Activated naive CD8-positive, alpha-beta T cell (primary cell): ENCODE measurements around the gene KLHDC10.
"Not testable (repeated sequence)": the region's sequence is repeated elsewhere in the genome, so short reads cannot be mapped to it uniquely, and the experiment has no call there.

Experiments
- H3K27ac Mint-ChIP-seq: one replicate; pipeline ENCODE4 v1.8.0; 2021; ENCODE audit warnings: mixed read lengths
- H3K27me3 Mint-ChIP-seq: one replicate; pipeline ENCODE4 v1.8.0; 2021; ENCODE audit warnings: mixed read lengths
- H3K36me3 Mint-ChIP-seq: one replicate; pipeline ENCODE4 v1.8.0; 2021; ENCODE audit warnings: mixed read lengths
- H3K4me1 Mint-ChIP-seq: one replicate; pipeline ENCODE4 v1.8.0; 2021; ENCODE audit warnings: low read depth, mixed read lengths
- H3K4me3 Mint-ChIP-seq: one replicate; pipeline ENCODE4 v1.8.0; 2021; ENCODE audit warnings: mild to moderate bottlenecking, mixed read lengths
- H3K9me3 Mint-ChIP-seq: one replicate; pipeline ENCODE4 v1.8.0; 2021; ENCODE audit warnings: low read depth, mixed read lengths

Gene KLHDC10

GRCh38 chr7:130139193-130139960 lies 69.0 kb downstream of the KLHDC10 start:
- Mint-ChIP-seq H3K36me3 (peaks cover 18% of the 10 kb centered on the region), H3K27me3 (no peaks in the 10 kb centered on the region), H3K27ac (peak overlapping the region; percentile 34), H3K4me1 (peaks cover 25% of the 10 kb centered on the region), H3K4me3 (peak overlapping the region; percentile 63), H3K9me3 (no peaks in the 10 kb centered on the region)

GRCh38 chr7:130140551-130141160 lies 70.3 kb downstream of the KLHDC10 start:
- peaks cover 14% of the 10 kb centered on the region for H3K36me3 Mint-ChIP-seq
- H3K27ac Mint-ChIP-seq = peak overlapping the region; percentile 46
- H3K27me3 Mint-ChIP-seq = no peaks in the 10 kb centered on the region
- peak overlapping the region; percentile 76 for H3K4me3 Mint-ChIP-seq
- H3K4me1 Mint-ChIP-seq = peaks cover 21% of the 10 kb centered on the region
- no peaks in the 10 kb centered on the region for H3K9me3 Mint-ChIP-seq

- Mint-ChIP-seq H3K9me3 (no peaks in the 10 kb centered on the region), H3K4me3 (peak overlapping the region; percentile 76), H3K27me3 (no peaks in the 10 kb centered on the region), H3K27ac (peak overlapping the region; percentile 46), H3K36me3 (peaks cover 9% of the 10 kb centered on the region), H3K4me1 (peaks cover 15% of the 10 kb centered on the region)
These were observed 71.0 kb downstream of the KLHDC10 start for GRCh38 chr7:130141161-130141883.

- Mint-ChIP-seq H3K27me3 (no peaks in the 10 kb centered on the region), H3K4me3 (peak overlapping the region; percentile 76), H3K4me1 (peaks cover 14% of the 10 kb centered on the region), H3K27ac (peak overlapping the region; percentile 41), H3K36me3 (peaks cover 7% of the 10 kb centered on the region), H3K9me3 (no peaks in the 10 kb centered on the region)
These were observed 71.7 kb downstream of the KLHDC10 start for GRCh38 chr7:130141884-130142653.

- Mint-ChIP-seq H3K27me3 (no peaks in the 10 kb centered on the region), H3K4me3 (peak overlapping the region; percentile 25), H3K27ac (no peak overlapping the region), H3K36me3 (peaks cover 5% of the 10 kb centered on the region), H3K4me1 (peaks cover 14% of the 10 kb centered on the region), H3K9me3 (no peaks in the 10 kb centered on the region)
These were observed 72.5 kb downstream of the KLHDC10 start for GRCh38 chr7:130142654-130143333.

- H3K27ac Mint-ChIP-seq = no peak overlapping the region
- H3K27me3 Mint-ChIP-seq = no peaks in the 10 kb centered on the region
- peak overlapping the region; percentile 25 for H3K4me3 Mint-ChIP-seq
- no peaks in the 10 kb centered on the region for H3K9me3 Mint-ChIP-seq
- peaks cover 14% of the 10 kb centered on the region for H3K4me1 Mint-ChIP-seq
- peaks cover 2% of the 10 kb centered on the region for H3K36me3 Mint-ChIP-seq
These were observed 73.0 kb downstream of the KLHDC10 start for GRCh38 chr7:130143334-130143732.

GRCh38 chr7:130143986-130144311 lies 73.6 kb downstream of the KLHDC10 start:
- no peak overlapping the region for H3K4me3 Mint-ChIP-seq

GRCh38 chr7:130144312-130145171 lies 74.2 kb downstream of the KLHDC10 start:
- Mint-ChIP-seq H3K4me1 (peaks cover 14% of the 10 kb centered on the region), H3K36me3 (no peaks in the 10 kb centered on the region), H3K4me3 (no peak overlapping the region), H3K27me3 (no peaks in the 10 kb centered on the region), H3K9me3 (no peaks in the 10 kb centered on the region), H3K27ac (no peak overlapping the region)

More at GRCh38 chr7:130143986-130144311, 73.6 kb downstream of the KLHDC10 start:
- Mint-ChIP-seq H3K4me1 (peaks cover 14% of the 10 kb centered on the region), H3K9me3 (no peaks in the 10 kb centered on the region), H3K27me3 (no peaks in the 10 kb centered on the region), H3K36me3 (peaks cover under 1% of the 10 kb centered on the region), H3K27ac (no peak overlapping the region)

GRCh38 chr7:130145424-130146100 lies 75.2 kb downstream of the KLHDC10 start:
- no peaks in the 10 kb centered on the region for H3K27me3 Mint-ChIP-seq
- H3K4me1 Mint-ChIP-seq = peaks cover 7% of the 10 kb centered on the region
- H3K4me3 Mint-ChIP-seq = no peak overlapping the region
- H3K9me3 Mint-ChIP-seq = no peaks in the 10 kb centered on the region
- H3K27ac Mint-ChIP-seq = no peak overlapping the region
- H3K36me3 Mint-ChIP-seq = no peaks in the 10 kb centered on the region

GRCh38 chr7:130146142-130146541 lies 75.8 kb downstream of the KLHDC10 start:
- H3K27me3 Mint-ChIP-seq, H3K9me3 Mint-ChIP-seq, H3K27ac Mint-ChIP-seq, H3K36me3 Mint-ChIP-seq, H3K4me1 Mint-ChIP-seq, H3K4me3 Mint-ChIP-seq: not testable (repeated sequence)

- H3K36me3 Mint-ChIP-seq = no peaks in the 10 kb centered on the region
- H3K27ac Mint-ChIP-seq = no peak overlapping the region
- H3K9me3 Mint-ChIP-seq = no peaks in the 10 kb centered on the region
These were observed 76.5 kb downstream of the KLHDC10 start for GRCh38 chr7:130146693-130147405.

GRCh38 chr7:130147710-130148325 lies 77.5 kb downstream of the KLHDC10 start:
- Mint-ChIP-seq H3K27me3 (no peaks in the 10 kb centered on the region), H3K9me3 (no peaks in the 10 kb centered on the region), H3K4me3 (no peak overlapping the region), H3K4me1 (no peaks in the 10 kb centered on the region), H3K27ac (no peak overlapping the region), H3K36me3 (no peaks in the 10 kb centered on the region)

More at GRCh38 chr7:130146693-130147405, 76.5 kb downstream of the KLHDC10 start:
- H3K27me3 Mint-ChIP-seq = no peaks in the 10 kb centered on the region
- no peaks in the 10 kb centered on the region for H3K4me1 Mint-ChIP-seq
- H3K4me3 Mint-ChIP-seq = no peak overlapping the region
